ENCODE results near the gene MOB2.

The MOB2 gene

GRCh38 chr11:1502954-1503707, 16.6 kb upstream of the MOB2 start:
- DNase-seq = peak; percentile 76

DNA sequence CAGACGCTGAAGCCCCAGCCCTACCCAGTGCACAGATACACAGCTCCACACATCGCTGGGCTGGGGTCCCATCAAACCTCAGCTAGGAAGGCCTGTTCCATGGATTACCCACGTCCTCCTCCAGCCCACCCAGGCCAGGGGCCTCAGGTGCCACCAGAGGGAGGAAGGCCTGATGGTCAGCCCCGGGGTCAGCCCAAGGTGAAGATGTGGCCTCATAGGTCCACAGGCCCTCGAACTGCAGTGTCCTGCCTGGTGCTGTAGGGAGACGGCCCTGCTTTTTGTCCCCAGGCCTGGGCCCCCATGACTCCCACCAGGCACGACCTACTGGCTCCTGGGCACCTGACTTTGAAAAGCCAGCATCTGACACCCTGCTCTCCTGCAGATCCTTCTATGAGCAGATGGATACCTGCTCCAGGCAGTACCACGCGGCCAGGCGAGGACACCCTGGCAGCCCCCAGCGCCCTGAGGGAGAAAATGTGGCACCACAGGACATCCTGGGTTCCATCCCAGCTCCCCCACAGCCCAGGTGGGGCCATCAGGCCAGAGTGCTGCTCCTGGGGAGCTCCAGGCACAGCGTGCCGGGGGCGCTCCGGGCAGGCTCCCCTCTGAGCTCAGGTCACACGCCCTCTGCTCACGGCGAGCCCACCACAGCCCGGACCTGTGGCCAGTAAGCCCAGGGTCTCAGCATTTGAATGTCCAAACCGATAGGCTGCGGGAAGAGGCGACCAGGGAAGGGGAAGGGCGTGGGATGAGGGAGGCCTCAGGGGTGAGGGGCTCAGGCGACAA, 15.8 kb upstream of the MOB2 start:
- DNase-seq = peak; percentile 13

GRCh38 chr11:1501421-1502167, 15.0 kb upstream of the MOB2 start:
- DNase-seq = peak; percentile 19

GRCh38 chr11:1500466-1501420, 14.2 kb upstream of the MOB2 start:
- DNase-seq = peak; percentile 15

- DNase-seq = no peak
These were observed 13.3 kb upstream of the MOB2 start for GRCh38 chr11:1499899-1500298.

GRCh38 chr11:1499261-1499890, 12.8 kb upstream of the MOB2 start:
- DNase-seq = no peak

GRCh38 chr11:1498262-1498661, 11.7 kb upstream of the MOB2 start:
- no peak for DNase-seq

DNA sequence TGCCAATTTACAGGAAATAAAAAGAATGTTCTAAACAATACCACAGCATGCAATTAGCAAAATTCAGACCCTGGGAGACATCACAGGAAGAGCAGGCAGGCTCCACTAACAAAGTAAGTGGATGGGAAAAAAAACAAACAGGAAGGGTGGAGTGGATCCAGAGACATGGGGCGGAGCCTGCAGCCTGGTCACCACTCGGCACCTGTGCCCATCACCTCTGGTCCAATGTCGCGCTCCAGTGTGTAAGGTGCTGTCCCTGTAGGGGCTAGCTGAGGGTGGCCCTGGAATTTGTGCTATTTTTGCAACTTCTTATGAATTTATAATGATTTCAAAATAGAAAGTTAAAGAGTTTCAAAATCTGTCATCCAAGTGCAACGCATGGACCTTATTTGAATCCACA, 11.0 kb upstream of the MOB2 start:
- DNase-seq = no peak

- no peak for DNase-seq
These were observed 10.1 kb upstream of the MOB2 start for GRCh38 chr11:1496761-1497095.

DNA sequence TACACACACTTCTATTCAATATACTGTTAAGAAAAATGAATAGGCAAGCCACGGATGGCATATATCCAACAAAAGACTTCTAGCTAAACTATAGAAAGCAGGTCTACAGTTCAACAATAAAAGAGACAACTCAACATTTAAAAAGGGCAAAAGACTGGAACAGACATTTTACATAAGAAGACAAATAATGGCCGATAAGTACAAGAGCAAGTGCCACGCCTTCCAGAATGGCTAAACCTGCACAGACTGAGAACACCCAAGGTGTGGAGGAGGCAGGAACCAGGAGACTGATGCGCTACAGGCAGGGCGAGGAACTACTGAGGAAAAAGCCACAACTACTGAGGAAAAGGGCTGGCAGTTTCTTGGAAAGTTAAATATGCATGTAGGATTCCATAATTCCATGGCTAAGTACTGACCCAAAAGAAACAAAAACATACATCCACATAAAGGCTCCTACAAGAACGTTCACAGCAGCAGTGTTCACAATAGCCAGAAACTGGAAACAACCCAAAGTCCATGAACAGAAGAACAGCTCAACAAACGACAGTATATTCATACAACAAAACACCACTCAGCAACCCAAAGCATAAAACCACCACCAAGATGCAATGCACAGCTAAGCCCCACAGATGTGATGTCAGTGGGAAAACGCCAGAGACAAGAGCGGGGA, 9.6 kb upstream of the MOB2 start:
- DNase-seq = no peak

GRCh38 chr11:1494650-1495049, 8.1 kb upstream of the MOB2 start:
- DNase-seq = no peak

DNA sequence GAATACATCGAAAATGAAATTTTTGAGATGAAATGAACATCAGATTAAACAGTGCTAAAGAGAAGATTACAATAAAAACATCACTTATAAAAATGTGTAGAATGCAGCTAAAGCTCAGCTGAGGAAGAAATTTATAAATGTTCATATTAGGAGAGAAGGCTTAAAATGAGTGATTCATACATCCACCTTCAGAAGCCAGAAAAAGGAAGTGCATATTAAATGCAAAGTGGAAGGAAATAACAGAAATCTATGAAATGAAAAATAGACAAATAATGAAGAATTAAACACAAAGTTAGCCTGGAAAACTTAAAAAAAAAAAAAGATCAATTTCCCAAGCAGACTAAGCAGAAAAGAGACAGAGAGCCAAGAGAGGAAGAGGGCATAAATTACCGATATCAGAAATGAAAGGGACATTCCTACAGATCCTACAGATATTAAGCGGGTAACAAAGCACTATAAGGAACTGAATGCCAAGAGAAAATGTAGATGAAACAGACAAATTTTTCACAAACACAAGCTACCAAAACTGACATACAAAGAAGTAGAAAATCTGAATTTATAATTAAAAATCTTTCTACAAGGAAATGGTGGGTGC, 7.2 kb upstream of the MOB2 start:
- no peak for DNase-seq

GRCh38 chr11:1491379-1491778, 4.8 kb upstream of the MOB2 start:
- no peak for DNase-seq

DNA sequence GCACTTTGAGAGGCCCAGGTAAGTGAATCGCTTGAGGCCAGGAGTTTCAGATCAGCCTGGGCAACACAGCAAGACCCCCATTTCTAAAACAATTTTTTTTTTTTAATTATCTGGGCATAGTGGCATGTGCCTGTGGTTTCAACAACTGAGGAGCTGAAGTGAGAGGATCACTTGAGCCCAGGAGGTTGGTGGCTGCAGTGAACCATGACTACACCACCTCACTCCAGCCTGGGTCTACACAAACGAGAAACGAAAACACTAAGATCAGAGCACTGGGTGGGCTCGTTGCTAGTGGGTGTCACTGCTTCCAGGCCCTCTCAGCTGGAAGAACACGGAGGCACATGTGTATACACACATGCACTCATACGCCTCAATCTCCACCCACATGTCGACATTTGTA, 4.1 kb upstream of the MOB2 start:
- DNase-seq = no peak

GRCh38 chr11:1488575-1489180, 2.1 kb upstream of the MOB2 start:
- peak; percentile 26 for DNase-seq

DNA sequence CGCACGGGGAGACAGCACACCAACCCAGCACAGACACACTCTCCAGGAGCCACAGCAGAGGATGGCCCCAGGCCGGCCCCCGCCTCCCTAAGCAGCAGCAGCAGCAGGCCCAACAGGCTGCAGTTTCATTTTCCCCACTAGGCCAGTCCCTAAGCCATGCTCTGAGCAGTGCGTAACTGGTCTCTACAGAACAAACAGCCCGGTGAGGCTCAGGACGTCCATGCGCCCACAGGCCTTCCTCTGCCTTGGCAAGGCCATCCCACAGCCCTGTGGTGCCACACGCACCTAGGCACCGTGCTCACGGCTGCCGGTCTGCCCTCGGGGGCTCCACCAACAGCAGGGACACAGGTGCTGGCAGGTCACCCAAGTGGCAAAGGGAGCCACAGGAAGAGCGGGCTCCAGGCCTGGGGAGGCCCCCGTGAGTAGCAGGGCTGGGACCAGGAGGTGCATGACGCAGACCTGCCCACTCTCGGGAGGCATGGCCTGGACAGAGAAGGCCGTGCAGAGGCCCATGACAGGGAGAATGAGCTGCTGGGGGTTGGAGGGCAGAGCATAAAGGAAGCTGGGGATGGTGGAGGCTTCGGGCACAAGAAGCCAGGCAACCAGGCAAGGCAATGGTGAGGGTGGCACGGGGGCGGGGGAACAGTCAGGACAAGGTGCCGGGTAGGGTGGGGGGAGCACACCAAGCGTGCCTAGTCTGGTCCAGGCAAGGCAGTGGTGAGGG, 1.4 kb upstream of the MOB2 start:
- DNase-seq = peak; percentile 33

DNA sequence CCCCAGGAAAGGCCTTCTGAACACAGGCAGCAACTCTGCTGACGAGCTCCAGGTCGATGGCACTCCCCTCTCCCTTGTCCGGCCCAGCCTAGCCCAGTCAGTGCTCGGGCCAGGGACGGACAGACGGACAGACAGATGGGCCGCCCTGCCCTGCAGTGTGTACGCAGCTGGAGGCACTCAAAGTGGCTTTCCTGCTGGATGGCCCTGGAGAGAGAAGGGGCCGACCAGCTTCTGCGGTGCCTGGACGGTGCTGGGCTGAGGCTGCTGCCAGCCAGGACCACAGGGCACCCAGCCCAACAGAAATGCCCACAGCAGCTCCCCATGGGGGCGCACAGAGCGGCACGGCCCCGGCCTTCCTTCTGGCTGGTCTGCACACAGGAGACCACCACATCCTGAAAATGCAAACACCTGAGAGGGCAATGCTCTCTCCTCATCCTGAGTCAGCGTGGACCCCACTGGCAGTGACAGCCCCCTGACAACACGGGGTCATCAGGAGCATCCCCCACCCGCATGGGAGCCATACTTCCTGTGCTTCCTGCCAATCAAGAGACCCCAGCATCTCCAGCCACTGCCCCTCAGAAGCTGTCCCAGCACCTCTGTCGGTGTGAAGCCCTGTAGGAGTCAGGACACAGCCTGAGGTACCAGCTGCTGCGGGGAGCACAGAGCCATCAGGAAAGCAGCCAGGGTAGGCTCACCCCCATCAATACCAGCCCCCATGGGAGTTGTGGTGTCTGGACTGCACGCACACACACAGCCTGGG, 692 bp upstream of the MOB2 start:
- DNase-seq = peak; percentile 21

DNA sequence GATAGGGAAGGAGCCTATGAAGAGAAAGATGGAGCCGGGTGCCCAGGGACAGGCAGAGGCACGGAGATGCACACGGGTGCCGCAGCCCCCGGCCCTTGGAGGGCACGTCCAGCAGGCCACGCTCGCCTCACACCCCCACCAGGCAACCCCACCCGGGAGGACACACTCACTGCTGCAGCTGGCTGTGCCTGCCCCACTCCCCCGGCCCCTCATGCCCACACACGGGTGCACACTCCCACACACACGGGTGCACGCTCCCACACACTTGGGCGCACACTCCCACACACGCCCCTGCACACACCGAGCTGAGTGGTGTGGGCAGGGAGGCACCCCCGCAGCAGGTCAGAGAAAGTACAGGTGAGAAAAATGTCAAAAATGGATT, 1.1 kb downstream of the MOB2 start:
- peak; percentile 13 for DNase-seq
